Endothelial cell of hepatic sinusoid (primary cell): ENCODE data around the gene TOP1.
"Not testable (repeated sequence)": the region's sequence is repeated elsewhere in the genome, so short reads cannot be mapped to it uniquely, and the experiment has no call there.

ENCODE experiments used
- in situ Hi-C: cut with HindIII; loops from 2 replicates; pipeline ENCODE4 v1.10.0; 2017; ENCODE audit warnings: low sequenced_read_pairs

The TOP1 gene

GRCh38 chr20:41086402-41087324 is 58.0 kb downstream of the TOP1 start:
- in situ Hi-C loops, result no loop called here

GRCh38 chr20:41087325-41087685 is 58.7 kb downstream of the TOP1 start:
- in situ Hi-C loops, result no loop called here

GRCh38 chr20:41087777-41088176 is 59.2 kb downstream of the TOP1 start:
- in situ Hi-C loops, result no loop called here

- in situ Hi-C loops, result no loop called here
Measured at GRCh38 chr20:41089555-41089954, 60.9 kb downstream of the TOP1 start.

GRCh38 chr20:41091927-41092326 is 63.3 kb downstream of the TOP1 start:
- in situ Hi-C loops, result no loop called here

GRCh38 chr20:41094353-41095055 is 65.9 kb downstream of the TOP1 start:
- in situ Hi-C loops, result no loop called here

GRCh38 chr20:41095110-41095969 is 66.7 kb downstream of the TOP1 start:
- in situ Hi-C loops, result no loop called here

- in situ Hi-C loops, result no loop called here
Measured at GRCh38 chr20:41098703-41099250, 70.2 kb downstream of the TOP1 start.

- in situ Hi-C loops, result no loop called here
Measured at GRCh38 chr20:41100001-41100480, 71.4 kb downstream of the TOP1 start.

GRCh38 chr20:41101660-41102059 is 73.0 kb downstream of the TOP1 start:
- in situ Hi-C loops, result no loop called here

- in situ Hi-C loops, result no loop called here
Measured at GRCh38 chr20:41108531-41108930, 79.9 kb downstream of the TOP1 start.

- in situ Hi-C loops, result no loop called here
Measured at GRCh38 chr20:41110012-41110411, 81.4 kb downstream of the TOP1 start.

- in situ Hi-C loops, result no loop called here
Measured at GRCh38 chr20:41110930-41111577, 82.4 kb downstream of the TOP1 start.

- in situ Hi-C loops, result no loop called here
Measured at GRCh38 chr20:41111578-41111951, 82.9 kb downstream of the TOP1 start.

- in situ Hi-C loops, result no loop called here
Measured at GRCh38 chr20:41116282-41116956, 87.8 kb downstream of the TOP1 start.

GRCh38 chr20:41118159-41118558 is 89.5 kb downstream of the TOP1 start:
- in situ Hi-C loops, result not testable (repeated sequence)

- in situ Hi-C loops, result no loop called here
Measured at GRCh38 chr20:41118632-41119031, 90.0 kb downstream of the TOP1 start.

GRCh38 chr20:41119614-41120561 is 91.3 kb downstream of the TOP1 start:
- in situ Hi-C loops, result no loop called here

- in situ Hi-C loops, result no loop called here
Measured at GRCh38 chr20:41121399-41121798, 92.8 kb downstream of the TOP1 start.
